Measurements from ENCODE around the gene ANAPC2.

ANAPC2 gene

DNA sequence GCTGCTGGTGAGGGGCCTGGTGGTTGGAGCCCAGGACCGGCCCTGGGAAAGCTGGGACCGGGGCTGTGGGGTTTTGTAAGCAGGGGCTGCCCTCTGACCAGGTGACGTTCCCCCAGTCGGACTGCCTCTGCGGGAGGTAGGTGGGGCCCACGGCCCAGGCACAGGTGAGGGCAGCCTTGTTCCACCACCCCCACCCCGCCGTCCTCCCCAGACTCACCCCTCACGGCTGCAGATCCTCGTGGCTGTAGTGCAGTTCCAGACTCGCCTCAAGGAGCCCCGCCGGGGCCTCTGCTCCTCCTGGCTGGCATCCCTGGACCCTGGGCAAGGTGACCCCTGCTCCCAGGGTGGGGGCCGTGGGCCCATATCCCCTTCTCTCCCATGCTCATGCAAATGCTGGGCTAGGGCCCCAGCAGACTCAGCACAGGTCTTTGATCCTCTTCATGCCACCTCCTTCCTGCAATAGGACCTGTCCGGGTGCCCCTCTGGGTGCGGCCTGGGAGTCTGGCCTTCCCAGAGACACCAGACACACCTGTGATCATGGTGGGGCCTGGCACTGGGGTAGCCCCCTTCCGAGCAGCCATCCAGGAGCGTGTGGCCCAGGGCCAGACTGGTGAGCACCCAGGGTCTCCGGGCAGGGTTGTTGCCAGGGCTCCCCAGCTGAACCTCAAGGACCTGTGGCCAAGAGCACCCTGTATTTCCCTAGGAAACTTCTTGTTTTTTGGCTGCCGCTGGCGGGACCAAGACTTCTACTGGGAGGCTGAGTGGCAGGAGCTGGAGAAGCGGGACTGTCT is 27.0 kb upstream of the ANAPC2 start:
- DNase-seq (ENCODE audit: low read depth in 2 of 2): no peak

DNA sequence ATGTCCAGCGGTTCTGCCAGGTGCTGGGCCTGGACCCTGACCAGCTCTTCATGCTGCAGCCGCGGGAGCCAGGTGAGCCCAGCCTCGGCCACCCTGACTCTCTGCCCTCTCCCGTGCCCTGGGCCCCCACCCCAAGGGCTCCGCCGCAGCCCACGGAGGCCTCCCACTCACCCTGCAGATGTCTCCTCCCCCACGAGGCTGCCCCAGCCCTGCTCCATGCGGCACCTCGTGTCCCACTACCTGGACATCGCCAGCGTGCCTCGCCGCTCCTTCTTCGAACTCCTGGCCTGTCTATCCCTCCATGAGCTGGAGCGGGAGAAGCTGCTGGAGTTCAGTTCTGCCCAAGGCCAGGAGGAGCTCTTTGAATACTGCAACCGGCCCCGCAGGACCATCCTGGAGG is 26.3 kb upstream of the ANAPC2 start:
- no peak for DNase-seq (ENCODE audit: low read depth in 2 of 2)

DNA sequence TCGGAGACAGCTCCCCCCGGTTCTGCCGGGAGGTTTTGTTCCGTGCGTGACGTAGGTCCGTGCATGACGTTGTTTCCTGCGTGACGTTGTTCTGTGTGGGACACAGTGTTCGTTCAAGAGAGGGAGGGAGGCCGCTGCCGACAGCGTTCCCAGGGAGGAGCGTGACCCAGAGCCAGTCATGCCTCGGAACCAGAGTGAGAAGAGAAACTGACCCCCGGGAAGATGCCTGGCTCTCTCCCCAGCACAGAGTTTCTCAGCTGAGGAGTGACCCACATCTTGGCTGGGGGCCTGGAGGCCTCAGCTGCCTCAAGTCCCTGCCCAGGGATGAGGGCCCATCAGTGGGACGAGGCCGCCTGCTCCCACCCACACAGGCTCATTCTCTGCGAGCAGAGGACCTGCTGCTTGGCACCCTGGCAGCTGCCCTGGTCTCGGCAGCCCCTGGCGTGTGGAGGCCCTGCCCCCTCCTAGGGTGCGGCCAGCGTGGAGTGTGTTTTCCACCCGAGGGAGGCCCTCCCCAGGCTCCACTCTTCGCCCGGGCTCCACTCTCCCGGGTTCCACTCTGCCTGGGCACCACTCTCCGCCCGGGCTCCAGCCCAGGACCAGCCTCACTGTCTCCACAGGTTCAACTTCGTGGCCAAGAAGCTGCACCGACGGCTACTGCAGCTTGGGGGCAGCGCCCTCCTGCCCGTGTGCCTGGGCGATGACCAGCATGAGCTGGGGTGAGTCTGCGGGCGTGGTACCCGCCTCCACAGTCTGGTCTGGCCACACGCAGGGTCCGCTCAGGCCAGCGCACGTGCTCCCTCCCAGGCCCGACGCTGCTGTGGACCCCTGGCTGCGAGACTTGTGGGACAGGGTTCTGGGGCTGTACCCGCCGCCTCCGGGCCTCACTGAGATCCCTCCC is 25.1 kb upstream of the ANAPC2 start:
- DNase-seq (ENCODE audit: low read depth in 2 of 2): no peak

DNA sequence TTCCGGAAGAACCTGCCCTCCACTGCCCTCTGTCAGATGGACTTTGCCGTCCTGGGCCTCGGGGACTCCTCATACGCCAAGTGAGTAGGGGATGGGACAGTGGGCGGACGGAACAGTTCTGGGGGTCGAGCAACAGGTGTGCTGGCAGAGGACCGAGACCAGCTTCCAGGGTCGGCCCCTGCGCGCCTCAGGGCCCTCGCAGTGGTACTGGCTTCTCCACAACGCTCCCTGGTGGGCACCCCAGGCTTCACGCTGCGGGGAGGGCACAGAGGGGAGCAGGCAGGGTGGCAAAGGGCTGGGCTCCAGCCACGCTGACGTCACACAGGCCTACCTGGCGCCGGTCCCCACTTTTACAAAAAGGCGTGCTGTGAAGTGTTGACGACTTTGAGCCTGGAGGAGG is 24.2 kb upstream of the ANAPC2 start:
- no peak for DNase-seq (ENCODE audit: low read depth in 2 of 2)

DNA sequence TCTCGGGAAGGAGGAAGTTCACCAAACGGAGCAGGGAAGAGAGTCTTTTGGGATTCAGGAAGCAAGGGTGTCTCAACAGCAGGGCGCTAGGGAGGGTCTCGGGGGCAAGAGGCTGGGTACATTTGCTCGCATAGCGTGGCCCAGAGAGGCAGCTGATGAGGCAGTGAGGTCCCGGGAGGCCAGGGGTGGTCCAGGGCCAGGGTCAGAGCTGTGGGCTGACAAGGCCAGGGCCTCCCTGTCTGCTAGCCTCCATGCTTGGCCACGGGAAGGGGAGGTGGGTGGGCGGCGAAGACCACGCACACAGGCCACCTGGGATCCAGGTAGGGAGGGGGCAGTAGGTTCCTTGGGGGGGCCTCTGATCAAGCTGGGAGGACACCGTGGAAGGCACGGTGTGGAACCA is 23.2 kb upstream of the ANAPC2 start:
- DNase-seq (ENCODE audit: low read depth in 2 of 2): no peak

DNA sequence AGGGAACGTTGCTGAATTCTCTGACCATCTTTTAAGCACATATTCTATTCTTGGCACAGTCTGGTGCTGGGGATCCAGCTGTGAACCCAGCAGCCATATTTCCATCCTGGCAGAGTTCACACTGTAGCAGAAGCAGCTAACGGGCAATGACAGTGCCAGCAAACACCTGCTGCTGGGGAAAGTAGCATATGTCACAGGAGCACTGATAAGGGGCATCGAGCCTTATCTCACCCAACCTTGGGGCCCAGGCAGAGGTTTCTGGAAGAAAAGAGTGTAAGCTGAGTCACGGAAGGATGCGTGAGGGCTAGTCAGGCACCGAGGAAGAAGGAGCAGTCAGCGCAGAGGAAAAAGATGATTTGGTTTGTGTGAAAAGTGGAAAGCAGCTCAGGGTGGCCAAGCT is 18.2 kb upstream of the ANAPC2 start:
- DNase-seq (ENCODE audit: low read depth in 2 of 2): no peak

DNA sequence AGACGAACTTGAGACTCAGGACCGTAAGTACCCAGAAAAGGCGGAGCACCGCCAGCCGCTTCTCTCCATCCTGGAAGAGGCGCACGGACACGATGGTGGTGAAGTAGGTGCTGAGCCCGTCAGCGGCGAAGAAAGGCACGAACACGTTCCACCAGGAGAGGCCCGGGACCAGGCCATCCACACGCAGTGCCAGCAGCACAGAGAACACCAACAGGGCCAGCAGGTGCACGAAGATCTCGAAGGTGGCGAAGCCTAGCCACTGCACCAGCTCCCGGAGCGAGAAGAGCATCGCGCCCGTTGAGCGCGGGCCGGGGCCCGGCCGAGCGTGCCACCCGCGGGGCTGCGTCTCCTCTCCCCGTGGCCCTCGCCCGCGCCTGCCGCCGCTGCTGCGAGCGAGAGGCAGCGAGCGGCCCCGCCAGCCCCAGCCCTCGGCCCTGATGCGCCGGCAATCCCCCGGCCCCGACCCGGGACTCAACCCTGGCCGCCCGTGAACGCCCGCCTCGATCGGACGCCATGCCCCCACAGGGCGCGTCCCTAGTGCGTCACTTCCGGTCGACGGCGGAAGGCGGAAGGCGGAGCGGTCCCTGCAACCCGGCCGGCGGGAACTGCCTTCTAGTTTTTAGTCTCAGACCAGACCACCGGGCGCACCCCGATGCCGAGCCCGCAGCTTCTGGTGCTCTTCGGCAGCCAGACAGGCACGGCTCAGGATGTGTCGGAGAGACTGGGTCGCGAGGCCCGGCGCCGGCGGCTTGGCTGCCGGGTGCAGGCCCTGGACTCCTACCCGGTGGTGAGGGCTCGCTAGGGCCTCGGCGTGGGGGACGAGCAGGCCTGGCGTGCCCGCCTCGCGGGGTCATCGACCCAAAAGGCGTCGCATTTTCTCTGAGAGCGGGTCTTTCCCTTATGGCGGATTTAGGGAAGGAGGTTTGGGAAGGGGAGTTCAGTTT is 17.0 kb upstream of the ANAPC2 start, which contains the start of the genes NDOR1 and TMEM203:
Gene NDOR1, plus strand, starts transcription at position 575 of the 944 bp plus-strand sequence. Its CDS starts 78 bp downstream, at position 653.
Gene TMEM203, minus strand, starts transcription at position 523 of the 944 bp plus-strand sequence. Its CDS starts 234 bp downstream, at position 289.
- peak; percentile 86 to 89 for DNase-seq (ENCODE audit: low read depth in 2 of 2)

DNA sequence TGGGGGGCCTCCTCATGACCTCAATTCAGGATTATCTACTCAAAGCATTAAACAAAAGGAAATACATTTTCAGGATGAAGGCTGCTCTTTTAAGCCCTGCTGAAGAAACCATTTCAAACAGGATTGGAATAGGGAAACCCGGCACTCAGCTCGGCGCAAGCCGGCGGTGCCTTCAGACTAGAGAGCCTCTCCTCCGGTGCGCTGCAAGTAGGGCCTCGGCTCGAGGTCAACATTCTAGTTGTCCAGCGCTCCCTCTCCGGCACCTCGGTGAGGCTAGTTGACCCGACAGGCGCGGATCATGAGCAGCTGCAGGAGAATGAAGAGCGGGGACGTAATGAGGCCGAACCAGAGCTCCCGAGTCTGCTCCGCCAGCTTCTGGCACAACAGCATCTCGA is 16.4 kb upstream of the ANAPC2 start:
- DNase-seq (ENCODE audit: low read depth in 2 of 2): no peak

DNA sequence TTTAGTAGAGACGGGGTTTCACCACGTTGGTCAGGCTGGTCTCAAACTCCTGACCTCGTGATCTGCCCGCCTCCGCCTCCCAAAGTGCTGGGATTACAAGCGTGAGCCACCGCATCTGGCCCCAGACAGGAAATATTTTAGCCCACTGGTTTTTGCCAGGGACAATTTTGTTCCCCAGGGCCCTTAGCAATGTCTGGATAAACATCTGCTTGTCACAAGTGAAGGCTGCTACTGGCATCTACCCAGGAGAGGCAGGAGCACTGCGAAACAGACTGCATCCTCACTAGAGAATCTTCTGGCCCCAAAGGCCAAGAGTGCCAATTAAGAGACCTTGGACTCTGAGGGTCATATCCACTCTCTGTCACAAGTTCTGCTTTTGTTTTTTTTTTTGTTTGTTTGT is 14.6 kb upstream of the ANAPC2 start:
- DNase-seq (ENCODE audit: low read depth in 2 of 2): no peak

DNA sequence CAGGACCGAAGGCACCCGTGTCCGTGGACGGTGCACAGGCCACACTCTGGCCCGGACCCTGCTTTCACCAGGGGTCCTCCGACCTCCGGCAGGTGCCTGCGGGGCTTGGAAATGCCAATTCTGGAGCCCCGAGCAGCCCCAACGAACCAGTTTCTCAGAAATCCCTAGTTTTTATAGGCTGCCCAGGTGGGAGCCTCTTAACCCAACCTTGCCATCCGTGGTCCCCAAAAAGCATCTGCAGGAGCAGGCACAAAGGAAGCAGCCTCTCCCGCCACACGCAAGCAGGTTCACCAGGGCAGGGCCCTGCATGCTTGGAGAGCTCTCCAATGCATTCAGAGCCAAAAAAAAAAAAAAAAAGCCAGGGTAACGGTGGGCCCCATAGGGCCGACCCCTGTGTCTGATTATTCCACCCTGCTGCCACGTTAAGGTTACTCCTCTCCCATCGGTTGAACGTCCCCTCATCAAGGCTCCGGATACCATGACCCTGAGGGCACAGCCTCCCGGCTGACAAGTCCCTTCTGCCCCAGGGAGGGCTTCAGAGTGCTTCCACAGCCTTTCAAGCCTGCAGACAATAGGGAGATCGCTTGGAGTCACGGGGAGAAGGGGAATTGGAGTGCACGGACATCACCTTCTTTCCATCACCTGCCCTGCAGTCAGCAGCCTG is 13.0 kb upstream of the ANAPC2 start:
- DNase-seq (ENCODE audit: low read depth in 2 of 2): no peak

DNA sequence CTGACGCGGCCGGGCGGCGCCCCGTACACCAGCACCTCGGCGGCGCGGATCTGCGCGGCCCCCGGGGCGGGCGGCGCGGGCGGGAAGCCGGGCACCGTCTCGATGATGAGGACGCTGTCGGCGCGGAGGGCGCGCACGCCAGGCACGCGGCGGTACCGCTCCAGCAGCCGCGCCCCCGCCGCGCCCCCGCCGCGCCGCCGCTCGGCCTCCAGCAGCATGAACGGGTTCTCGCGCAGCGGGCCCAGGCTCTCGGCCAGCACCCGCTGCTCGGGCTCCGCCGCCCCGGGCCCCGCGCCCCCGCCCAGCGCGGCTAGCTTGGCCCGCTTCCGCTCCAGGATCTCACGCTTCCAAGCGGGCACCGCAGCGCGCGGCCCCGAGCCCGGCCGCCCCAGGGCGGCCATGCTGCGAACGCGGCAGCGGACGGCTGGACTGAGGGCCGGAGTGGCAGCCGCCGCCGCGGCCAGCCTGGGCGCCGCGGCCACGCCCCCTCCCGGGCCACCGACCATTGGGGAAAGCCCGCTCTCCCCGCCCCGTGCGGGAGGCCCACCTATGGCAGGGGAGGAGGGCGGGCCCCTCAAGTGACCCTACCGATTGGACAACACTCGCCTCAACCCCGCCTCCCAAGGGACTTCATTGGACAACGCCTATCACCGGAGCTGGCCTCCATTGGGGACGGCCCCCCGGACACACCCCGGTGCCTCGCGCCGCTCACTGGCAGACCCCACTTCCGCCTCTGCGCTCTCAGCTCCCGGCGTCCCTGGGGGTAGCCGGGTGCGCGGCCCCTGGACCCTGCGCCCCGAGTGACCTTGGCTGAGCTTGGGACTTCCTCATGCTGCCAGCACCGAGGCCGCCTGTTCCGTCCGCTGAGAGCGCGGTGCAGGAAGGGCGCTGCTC is 12.2 kb upstream of the ANAPC2 start, which contains the start of gene TPRN:
Gene TPRN, minus strand, starts transcription at position 431 of the 894 bp plus-strand sequence. Its CDS starts 30 bp downstream, at position 401.
- DNase-seq (ENCODE audit: low read depth in 2 of 2): peak; percentile 97 to 99

DNA sequence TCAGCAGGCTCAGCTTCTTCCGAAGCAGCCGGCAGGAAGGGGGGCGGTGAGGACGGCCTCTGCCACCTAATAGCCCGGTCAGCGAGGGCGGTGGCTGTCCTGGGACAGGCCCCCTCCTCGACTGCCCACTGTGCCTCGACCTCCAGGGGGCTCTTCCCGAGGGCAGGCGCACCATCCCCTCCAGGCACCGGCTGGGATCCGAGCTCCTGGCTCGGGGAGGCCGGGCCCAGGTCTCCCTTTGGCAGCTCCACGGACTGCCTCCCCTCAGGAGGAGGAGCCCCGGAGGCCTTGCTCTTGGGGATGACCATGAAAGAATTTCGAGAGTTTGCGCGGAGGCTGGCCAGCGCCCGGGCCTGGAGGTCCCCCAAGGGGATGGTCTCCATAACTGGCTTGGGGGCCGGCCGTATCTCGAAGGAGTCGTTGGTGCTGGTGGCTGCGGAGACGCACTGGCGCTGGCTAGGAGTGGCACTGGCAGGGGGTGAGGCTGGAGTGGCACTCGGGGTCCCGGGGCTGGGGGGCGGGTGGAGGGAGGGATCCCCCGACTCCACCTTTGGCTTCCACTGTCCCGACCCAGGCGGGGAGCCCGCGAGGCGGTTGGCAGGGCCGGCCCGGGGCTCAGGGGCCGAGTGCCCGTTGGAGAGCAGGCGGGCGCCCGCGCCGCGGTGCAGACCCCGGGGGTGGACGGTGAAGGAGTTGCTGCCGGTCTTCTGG is 11.2 kb upstream of the ANAPC2 start:
- no peak for DNase-seq (ENCODE audit: low read depth in 2 of 2)

DNA sequence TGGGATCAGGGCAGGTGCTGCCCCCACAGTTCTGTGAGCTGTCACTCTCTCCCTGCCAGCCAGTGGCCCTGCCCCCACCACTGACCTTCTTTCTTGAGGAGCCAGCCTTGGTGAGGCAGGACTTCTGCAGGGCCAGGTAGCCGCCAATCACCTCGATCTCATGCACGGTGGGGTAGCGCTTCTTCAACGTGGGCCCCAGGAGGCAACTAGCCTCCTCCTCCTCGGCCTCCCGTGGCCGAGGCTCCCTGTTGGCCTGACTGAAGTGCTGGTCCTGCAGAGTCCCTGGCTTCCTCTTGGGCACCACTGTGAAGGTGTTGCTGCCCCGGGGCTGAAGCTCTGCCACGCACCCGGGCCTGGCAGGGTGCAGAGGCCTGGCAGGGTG is 10.5 kb upstream of the ANAPC2 start:
- DNase-seq (ENCODE audit: low read depth in 2 of 2): no peak

DNA sequence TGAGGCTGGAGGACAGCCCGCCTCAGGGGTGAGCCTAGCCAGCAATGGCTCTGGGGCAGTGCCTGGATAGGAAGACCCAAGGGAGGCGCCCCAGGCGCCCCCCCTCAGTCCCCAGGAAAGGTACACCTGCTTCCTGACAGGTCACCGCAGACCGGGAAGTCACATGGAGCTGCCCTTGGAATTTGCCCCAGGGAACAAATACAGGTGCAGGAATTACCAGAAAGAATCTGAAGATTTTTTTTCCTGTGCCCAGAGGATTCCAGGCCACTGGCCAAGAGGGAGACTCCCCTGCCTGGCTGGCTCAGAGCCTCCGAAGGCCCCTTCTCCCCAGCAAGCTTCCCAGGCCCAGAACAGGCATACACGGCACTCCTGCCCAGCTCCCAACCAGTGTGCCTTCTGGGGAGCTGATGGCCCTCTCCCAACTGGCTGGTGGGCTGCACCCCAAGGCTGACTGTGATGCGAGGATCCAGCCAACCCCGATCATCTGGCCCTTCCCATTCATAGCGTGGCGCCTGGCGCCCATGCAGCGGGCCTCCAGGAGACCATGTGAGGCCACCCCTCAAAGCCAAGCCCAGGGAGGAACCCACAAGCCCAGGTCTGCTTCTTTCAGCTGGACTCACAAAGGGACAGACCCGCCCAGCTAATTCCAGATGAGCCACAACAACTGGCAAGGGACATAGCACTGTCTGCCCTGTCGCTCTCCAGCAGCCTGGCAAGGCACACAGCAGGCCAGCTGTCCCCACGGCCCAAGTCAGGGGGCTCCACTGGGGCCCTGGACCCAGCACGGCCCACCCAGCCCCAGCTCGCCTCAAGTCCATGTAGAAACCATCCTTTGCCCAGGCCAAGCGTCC is 9.9 kb upstream of the ANAPC2 start:
- no peak for DNase-seq (ENCODE audit: low read depth in 2 of 2)

DNA sequence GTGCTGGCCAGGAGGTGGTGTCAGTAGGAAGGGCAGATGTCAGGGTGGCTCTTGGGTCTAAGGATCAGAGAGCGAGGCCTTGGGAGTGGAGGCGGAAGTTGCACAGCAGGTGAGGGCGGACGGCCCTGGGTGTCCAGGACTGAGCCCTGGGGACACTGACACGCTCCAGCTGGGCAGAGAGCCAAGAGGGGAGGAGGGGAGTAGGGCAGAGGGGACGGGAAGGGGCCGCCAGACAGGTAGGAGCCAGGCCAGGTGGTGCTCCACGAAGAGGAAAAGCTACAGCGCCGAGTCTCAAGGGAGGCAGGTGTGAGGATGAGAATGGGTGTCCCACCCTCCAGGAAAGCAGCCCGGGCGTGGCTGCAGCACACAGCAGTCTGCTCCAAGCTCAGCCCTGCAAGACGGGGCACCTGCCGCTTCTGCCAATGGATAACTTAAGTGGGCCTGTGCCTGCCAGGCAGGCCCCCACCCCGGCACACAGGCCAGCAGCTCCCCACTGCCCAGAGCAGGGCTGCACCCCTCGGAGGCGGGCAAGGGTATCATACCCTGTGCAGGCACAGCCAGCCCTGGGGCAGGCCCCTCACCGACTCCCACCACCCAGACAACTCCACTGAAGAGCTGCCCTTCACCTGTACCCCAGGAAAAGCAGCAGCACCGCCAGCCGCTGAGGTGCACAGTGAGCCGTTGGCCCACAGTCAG is 7.3 kb upstream of the ANAPC2 start:
- no peak for DNase-seq (ENCODE audit: low read depth in 2 of 2)

DNA sequence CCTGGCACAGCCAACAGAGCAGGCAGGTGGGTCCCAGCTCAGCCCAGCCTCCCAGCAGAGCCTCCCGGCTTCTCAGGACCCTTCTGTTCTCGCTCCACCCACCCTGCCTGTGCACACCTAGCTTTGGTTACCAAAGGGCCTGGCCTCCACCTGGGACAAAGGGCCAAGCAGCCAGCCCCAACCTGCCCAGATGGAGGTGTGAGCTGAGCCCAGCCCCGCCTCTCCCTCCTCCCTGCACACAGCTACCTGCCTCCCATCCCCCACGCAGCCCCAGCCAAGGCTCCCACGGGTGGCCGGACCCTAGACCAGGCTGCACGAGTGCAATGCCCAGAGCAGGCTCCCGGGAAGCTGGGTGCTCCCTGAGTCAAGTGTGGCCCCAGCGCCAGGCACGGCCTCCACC is 6.5 kb upstream of the ANAPC2 start:
- DNase-seq (ENCODE audit: low read depth in 2 of 2): no peak

DNA sequence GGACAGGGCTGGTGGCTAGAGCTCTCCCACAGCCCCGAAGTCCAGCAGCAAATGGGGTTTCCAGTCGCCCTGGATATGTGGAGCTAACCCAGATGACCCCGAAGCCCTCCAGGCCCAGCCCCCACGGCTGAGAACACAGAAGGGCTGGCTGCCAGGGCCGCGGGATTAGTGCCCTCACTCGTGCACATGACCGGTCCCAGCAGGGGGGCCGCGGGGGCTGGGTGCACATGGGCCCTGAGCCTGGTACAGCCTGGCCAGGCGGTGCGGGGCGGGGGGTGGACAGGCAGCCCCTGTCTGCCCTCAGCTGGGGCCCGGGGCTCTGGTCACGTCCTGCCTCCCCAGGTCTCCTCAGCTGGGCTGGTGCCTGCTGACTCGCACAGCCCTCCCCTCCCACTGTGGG is 6.0 kb upstream of the ANAPC2 start:
- no peak for DNase-seq (ENCODE audit: low read depth in 2 of 2)

DNA sequence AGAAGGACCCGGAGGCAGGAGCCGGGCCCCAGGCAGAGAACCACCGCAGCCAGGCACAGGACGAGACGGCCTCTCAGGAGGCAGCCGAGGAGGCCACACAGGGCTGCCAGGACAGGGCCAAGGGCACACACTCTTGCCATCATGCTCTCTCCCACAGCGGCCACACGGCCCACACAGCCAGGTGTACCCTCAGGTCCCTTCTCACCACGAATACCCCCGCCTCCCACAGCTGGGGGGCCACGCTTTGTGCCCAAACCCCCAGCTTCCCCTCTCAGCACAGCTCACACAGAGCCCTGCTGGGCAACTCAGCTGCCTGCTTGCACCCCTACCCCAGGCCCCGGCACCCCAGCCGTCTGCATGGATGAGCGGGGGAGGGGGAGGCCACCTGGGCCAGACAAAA is 5.4 kb upstream of the ANAPC2 start:
- no peak for DNase-seq (ENCODE audit: low read depth in 2 of 2)
